ENCODE results near the gene RASAL3.

GRCh38 chr19:15445807-15446376 is 18.5 kb downstream of the RASAL3 start:
- TF ChIP-seq CTCF (IDR thresholded peaks at IDR 0.05; ENCODE audit: insufficient read depth, low read depth, low read length) (no peak), EZH2 (IDR thresholded peaks at IDR 0.05; ENCODE audit: insufficient read depth, low read length) (no peak)
